Measurements from ENCODE around the gene POU6F2.
"Not testable (repeated sequence)": the region's sequence is repeated elsewhere in the genome, so short reads cannot be mapped to it uniquely, and the experiment has no call there.

Gene POU6F2

DNA sequence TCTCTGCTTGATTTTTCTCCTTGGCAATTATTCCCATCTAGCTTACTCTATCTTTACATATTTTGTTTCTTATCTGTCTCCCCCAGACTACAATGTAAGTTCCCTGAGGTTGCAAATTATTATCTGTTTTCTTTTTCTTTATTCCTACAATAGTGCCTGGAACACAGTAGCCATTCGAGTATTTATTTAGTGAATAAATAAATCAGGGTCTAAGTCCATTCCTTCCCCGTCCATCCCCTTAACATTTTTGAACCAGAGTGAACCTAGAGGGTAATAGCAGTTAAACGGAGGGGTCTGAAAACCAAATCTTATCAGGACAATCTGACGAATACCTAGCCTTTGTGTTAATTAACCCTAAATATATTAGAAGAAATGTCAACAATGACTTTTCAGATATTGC lies 335.7 kb downstream of the POU6F2 start:
- DNase-seq = no peak

DNA sequence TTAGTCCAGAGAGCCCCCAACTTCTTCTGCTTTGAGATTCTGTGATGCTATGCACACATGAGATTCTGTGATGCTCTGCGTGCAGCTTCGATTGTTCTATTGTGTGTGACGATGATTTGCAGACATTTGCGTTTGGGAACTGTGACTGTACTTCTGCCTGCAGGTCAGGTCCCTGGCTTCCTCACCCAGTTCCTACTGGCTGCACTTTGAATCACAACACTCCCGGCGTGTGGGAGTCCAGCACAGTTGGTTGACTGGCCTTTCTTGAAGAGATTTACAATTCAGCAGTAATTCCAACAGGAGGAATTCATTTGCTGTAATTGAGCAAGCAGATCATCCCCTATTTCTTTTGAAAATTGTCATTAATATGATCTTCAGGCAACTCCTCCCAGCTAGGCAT lies 336.3 kb downstream of the POU6F2 start:
- no peak for DNase-seq

GRCh38 chr7:39317107-39317506 lies 339.4 kb downstream of the POU6F2 start:
- no peak for DNase-seq

GRCh38 chr7:39317896-39318295 lies 340.2 kb downstream of the POU6F2 start:
- no peak for DNase-seq

DNA sequence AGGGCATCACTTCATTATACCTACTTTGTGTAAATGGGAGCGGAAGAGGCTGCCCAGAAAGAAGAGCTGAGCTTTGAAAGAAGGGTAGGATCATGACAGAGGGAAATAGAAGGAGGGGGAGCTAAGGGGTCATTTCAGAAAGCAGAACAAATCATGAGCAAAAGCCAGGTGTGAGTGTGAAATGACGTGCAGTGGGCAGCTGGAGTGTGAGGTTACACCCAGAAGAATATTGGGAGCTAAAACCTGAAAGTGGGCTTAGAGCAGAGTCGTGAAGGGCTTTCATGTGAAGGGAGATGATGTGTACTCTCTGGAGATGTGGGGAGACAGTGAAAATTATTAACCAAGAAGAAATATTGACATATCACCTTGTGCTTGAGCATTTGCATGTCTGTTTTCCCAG lies 343.5 kb downstream of the POU6F2 start:
- no peak for DNase-seq

GRCh38 chr7:39321909-39322498 lies 344.3 kb downstream of the POU6F2 start:
- no peak for DNase-seq

DNA sequence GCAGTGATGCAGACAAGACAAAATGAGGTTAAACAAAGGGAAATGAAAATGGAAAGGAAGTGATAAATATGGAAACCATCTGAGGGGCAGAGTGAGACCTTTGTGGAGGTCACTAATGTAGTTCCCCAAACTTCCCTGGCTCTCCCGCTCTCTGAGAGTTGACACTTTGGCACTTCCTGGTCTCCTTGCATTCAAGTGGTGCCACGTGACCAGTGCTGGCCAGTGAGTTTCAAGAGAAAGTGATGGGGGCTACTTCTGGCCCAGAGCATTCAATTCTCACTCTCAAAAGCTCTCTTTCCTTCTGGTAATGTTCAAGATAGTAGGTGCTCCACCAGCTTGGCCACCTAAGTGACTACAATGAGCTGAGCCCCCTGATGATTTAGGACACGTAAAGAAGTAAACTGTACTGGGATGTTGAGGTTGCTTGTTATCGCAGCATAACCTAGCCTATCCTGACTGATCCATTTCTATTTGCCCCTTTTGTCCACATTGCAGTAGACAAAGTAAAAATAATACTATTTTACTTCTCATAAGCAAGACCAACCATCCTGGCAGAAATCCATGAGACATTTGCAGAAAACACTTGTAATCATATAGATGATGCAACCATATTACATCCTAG lies 346.5 kb downstream of the POU6F2 start:
- no peak for DNase-seq

DNA sequence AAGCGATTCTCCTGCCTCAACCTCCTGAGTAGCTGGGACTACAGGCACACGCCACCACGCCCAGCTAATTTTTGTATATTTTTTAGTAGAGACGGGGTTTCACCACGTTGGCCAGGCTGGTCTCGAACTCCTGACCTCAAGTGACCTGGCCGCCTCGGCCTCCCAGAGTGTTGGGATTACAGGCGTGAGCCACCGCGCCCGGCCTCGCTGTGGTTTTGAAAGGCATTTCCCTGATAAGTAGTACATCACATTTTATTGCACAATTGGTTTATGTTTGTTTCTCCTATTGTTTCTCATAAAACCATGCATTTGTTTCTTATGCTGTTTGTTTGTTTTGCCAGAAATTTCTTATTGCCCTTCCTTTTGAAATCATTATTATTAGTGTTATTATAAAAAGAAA lies 353.9 kb downstream of the POU6F2 start:
- DNase-seq = not testable (repeated sequence)

- DNase-seq = no peak
Observed at GRCh38 chr7:39332142-39332541, 354.4 kb downstream of the POU6F2 start.

- DNase-seq = no peak
Observed at GRCh38 chr7:39333701-39334100, 356.0 kb downstream of the POU6F2 start.

DNA sequence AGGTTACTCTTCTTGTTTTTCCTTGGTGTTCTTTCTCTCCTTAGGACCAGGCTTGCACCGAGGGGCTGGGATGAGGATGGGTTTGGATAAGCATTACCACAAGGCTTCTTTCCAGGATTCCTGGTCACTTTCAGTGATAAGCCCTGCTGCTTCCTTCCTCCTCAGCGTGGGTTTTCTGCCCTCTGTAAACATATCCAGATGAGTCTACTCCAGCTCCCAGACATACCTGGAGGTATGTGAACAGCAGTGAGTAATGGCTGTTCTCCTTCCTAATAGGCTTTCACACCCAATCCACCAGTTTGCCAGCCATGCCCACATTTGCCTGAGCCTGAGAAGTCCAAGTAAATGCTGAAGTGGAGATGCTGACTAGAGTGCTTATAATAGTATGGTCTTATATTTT lies 358.7 kb downstream of the POU6F2 start:
- no peak for DNase-seq

- no peak for DNase-seq
Observed at GRCh38 chr7:39338716-39339115, 361.0 kb downstream of the POU6F2 start.

GRCh38 chr7:39339591-39339990 lies 361.9 kb downstream of the POU6F2 start:
- no peak for DNase-seq

DNA sequence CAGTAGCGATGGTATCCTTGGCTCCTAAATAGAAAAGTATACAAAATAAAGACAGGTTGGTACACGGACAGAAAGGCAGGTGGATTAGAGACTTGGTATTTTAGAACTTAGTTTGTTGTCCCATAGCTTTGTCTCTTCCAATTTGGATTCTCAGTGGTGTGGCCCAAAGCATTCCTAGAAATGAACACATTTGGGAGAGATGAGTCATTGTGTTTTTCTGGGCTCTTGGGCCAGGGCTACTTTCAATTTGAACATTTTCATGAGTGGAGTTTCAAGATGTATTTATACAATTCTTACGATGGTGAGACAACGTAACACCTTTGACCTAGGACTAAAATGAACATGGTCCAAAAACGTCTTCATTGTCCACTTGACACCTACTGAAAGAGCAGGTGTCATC lies 363.4 kb downstream of the POU6F2 start:
- no peak for DNase-seq

- DNase-seq = no peak
Observed at GRCh38 chr7:39342763-39343162, 365.1 kb downstream of the POU6F2 start.

DNA sequence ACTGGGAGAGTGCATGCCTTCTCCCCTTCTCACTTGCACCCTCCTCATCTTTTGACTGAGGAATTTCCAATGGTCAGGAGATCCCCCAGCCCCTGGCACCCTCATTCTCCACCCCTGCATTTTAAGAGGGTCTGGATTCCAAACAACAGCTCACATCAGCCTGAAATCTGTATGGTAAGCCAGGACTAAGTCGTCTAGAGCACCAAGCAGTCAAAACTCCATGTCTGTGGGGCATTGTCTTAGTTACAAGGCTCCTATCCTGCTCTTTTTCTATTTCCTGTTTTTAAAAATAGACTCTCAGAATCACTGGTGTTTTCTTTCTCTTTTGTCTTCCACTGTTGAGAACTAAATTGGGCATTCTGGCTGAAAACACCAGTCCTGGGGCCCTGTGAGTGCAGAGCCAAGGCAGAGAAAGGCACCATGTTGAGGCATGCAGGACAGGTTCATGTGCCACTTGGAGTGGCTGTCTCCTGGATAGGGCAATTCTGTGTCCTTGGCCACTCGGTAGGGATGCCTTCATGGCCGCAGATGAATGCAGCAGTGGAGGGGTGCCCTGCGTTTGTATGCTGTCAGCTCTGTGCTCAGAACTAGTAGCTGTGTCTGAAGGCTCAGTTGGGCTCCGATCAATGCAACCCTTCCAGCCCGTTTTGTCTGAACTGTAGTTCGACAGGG lies 371.9 kb downstream of the POU6F2 start:
- no peak for DNase-seq

GRCh38 chr7:39353615-39354376 lies 376.1 kb downstream of the POU6F2 start:
- peak; percentile 94 for DNase-seq

DNA sequence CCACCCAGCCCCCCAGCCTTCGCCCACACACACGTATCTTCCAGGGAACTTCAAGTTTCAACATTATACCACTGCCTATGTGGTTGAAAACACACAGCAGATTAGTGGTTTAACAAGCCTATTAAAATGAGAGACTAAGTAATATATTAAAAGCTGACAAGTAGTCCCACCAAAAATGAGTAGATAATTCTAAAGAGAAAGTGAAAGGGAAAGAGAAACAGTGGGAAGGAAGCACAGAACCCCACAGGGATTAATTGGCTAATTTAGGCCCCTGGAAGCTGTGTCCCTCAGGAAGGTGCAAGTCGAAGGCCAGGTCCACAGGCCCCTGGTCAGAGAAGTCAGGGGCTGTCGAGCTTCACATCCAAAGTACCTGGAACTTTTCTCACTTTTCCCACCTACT lies 378.0 kb downstream of the POU6F2 start:
- no peak for DNase-seq

DNA sequence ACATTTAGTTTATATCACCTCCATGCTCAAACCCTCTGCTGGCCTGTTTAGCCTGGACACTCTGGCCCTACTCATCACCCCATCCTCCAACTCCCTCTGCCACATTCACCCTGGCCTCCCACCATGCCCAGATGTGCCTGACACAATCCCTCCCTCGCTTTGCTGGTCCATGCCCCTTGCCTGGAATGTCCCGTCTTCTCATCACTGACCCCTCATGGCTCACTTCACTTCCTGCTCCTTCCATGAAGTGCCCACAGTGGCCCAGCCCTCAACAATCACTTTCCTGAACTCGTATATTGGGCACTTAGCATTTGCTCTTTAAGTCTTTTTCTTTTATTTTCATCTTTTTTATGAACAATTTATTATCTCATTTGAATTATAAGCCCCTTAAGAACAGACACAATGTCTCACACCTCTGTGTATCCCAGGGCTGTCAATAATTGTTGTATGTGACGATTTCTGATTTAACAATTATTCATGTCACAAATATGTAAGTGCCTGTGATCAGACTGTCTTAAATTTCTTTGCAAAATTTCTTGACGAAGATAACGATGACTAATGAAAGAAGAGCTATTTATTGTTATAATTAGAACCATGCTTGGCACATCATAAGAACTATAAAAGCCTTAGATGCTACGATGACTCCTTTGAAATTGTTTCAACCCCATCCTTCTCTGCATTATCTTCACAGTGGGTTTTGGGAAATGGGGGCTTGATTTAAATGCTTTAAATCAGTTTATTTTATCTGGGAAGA lies 378.6 kb downstream of the POU6F2 start:
- no peak for DNase-seq

- no peak for DNase-seq
Observed at GRCh38 chr7:39357648-39358047, 379.9 kb downstream of the POU6F2 start.

DNA sequence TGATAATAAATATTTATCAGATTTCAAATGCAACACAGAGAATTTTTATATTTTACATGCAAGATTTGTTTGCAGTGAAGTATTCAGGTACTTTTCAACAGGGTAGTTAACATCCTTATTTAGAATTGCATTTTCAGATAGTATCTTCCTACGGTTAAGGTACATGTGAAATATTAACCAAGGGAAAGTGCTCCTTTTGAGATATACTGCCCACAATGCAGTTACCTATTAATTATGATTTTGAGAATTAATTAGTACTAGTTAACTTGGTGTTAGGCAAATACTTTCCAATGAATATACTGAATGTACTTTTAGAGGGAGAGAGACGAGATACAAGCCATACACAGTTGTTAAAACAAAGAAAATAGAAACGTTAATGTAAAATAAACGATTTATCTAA lies 382.3 kb downstream of the POU6F2 start:
- no peak for DNase-seq

DNA sequence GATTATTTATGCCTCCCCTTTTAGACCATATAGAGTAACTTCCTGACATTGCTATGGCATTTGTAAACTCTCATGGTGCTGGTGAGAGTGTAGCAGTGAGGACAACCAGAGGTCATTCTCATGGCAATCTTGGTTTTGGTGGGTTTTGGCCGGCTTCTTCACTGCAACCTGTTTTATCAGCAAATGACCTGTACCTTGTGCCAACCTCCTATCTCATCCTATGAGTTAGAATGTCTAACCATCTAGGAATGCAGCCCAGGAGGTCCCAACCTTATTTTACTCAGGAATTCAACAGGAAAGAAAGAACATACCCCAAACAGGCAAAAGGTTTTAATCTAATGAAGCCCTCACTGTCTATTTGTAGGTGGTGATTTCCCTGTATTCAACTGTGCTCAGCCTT lies 383.1 kb downstream of the POU6F2 start:
- no peak for DNase-seq

DNA sequence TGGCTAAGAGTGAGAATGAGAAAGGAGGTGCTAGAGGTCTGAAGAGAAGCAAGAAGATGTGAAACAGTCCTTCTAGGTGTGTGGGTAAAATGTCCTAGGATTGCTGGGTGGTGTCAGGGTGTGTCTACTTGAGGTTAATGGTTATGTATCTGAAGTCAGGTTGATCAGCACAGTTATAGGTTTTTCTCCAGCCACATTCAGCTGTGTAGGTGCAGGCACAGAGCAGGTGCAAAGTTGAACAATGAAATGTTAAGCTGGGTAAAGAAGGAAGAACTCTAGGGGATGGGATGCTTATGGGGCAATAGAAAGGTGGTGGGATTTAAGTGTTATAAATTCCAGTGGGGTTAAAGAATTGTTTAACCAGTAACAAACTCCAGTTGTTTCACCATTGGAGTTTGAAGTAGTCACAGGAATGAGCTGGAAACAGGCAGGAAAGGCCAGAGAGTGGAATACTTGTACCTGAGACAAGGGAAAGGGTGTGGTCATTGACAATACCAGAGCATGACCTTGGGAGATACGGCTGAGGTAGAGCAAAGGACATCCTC lies 388.1 kb downstream of the POU6F2 start:
- no peak for DNase-seq
